ENCODE data around the gene SPEF2.
A peak's percentile ranks its signal among the peaks of the same experiment; 100 is the strongest.

SPEF2 gene

DNA sequence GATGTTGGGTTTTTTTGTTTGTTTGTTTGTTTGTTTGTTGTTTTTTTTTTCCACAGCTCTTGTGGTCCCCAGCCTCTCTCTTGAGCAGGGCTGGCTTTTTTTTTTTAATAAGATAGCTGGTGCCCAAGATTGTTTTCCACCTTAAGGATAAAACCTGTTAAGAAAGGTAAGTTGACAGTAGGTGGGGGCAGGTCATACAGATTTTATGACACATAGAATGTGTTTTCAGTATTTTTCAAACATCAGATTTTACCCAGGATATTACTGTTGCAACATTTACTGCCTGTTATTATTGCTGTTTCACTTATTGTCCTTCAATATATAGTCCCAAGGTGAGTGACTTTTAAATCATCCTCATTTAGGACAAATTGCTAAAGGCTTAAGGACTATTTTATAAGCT lies 235.1 kb downstream of the SPEF2 start:
- Histone ChIP-seq H3K4me3 (ENCODE audit: low read depth, low read length, poor library complexity, severe bottlenecking) (no peak overlapping the region), H3K4me2 (ENCODE audit: low read length) (peak overlapping the region; percentile 57), H2AFZ (ENCODE audit: low read length) (no peak overlapping the region)

DNA sequence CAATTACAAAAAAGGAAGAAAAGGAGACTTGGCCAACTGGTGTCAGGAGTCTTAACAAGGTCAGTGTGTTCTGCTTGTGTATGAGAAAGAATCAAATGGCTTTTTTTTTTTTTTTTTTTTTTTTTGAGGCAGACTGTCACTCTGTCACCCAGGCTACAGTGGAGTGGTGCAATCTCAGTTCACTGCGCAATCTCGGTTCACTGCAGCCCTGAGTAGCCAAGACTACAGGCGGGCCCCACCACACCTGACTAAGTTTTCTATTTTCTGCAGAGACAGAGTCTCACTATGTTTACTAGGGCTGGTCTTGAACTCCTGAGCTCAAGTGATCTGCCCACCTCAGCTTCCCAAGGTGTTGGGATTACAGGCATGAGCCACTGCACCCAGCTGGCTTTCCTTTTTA lies 236.0 kb downstream of the SPEF2 start:
- Histone ChIP-seq H3K4me1 (ENCODE audit: insufficient read depth, low read length, severe bottlenecking) (peaks cover 72% of the 10 kb centered on the region), H3K9ac (ENCODE audit: low read length) (peak overlapping the region; percentile 10; the same call in 1 of the 2 replicates), H2AFZ (ENCODE audit: low read length) (no peak overlapping the region), H3K27me3 (ENCODE audit: insufficient read depth, low read length) (no peaks in the 10 kb centered on the region), H3K9me2 (ENCODE audit: low read depth, low read length) (no peaks in the 10 kb centered on the region), H3K4me2 (ENCODE audit: low read length) (peak overlapping the region; percentile 83), H3K4me3 (ENCODE audit: low read depth, low read length, poor library complexity, severe bottlenecking) (peak overlapping the region; percentile 11), H3F3A (ENCODE audit: insufficient read depth, low read length) (0 out of 2 replicates have a peak, but pooled peaks cover 1% of the 10 kb centered on the region), H4K20me1 (ENCODE audit: insufficient read depth, low read length) (no peaks in the 10 kb centered on the region), H3K79me2 (ENCODE audit: insufficient read depth, low read length) (peaks cover 32% of the 10 kb centered on the region), H3K9me3 (ENCODE audit: low read length) (no peaks in the 10 kb centered on the region), H3K36me3 (ENCODE audit: insufficient read depth, low read length) (peaks cover 9% of the 10 kb centered on the region), H3K27ac (ENCODE audit: low read depth, low read length, poor library complexity, severe bottlenecking) (peak overlapping the region; percentile 90)
- TF ChIP-seq, protein P1, sequence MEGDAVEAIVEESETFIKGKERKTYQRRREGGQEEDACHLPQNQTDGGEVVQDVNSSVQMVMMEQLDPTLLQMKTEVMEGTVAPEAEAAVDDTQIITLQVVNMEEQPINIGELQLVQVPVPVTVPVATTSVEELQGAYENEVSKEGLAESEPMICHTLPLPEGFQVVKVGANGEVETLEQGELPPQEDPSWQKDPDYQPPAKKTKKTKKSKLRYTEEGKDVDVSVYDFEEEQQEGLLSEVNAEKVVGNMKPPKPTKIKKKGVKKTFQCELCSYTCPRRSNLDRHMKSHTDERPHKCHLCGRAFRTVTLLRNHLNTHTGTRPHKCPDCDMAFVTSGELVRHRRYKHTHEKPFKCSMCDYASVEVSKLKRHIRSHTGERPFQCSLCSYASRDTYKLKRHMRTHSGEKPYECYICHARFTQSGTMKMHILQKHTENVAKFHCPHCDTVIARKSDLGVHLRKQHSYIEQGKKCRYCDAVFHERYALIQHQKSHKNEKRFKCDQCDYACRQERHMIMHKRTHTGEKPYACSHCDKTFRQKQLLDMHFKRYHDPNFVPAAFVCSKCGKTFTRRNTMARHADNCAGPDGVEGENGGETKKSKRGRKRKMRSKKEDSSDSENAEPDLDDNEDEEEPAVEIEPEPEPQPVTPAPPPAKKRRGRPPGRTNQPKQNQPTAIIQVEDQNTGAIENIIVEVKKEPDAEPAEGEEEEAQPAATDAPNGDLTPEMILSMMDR (IDR thresholded peaks at IDR 0.05; ENCODE audit: low read length), result no peak
- TF ChIP-seq EZH2 (IDR thresholded peaks at IDR 0.05; ENCODE audit: borderline replicate concordance, low read length), result no peak

More for the DNA sequence above, 235.1 kb downstream of the SPEF2 start:
- peaks cover 71% of the 10 kb centered on the region for H3K4me1 ChIP-seq (ENCODE audit: insufficient read depth, low read length, severe bottlenecking)
- H3K9me2 ChIP-seq (ENCODE audit: low read depth, low read length), result no peaks in the 10 kb centered on the region
- H3K79me2 ChIP-seq (ENCODE audit: insufficient read depth, low read length), result peaks cover 24% of the 10 kb centered on the region
- H3K27me3 ChIP-seq (ENCODE audit: insufficient read depth, low read length), result no peaks in the 10 kb centered on the region
- H3K9ac ChIP-seq (ENCODE audit: low read length), result peak overlapping the region; percentile 40; the same call in 1 of the 2 replicates
- H3K9me3 ChIP-seq (ENCODE audit: low read length), result peaks cover 7% of the 10 kb centered on the region
- H3K36me3 ChIP-seq (ENCODE audit: insufficient read depth, low read length), result peaks cover 6% of the 10 kb centered on the region; the same call in 1 of the 2 replicates
- H3F3A ChIP-seq (ENCODE audit: insufficient read depth, low read length), result 0 out of 2 replicates have a peak, but pooled peaks cover 3% of the 10 kb centered on the region
- TF ChIP-seq EZH2 (IDR thresholded peaks at IDR 0.05; ENCODE audit: borderline replicate concordance, low read length), result no peak
- TF ChIP-seq, protein P1 (IDR thresholded peaks at IDR 0.05; ENCODE audit: low read length), result no peak
- H3K27ac ChIP-seq (ENCODE audit: low read depth, low read length, poor library complexity, severe bottlenecking), result peak overlapping the region; percentile 90
- H4K20me1 ChIP-seq (ENCODE audit: insufficient read depth, low read length), result no peaks in the 10 kb centered on the region

DNA sequence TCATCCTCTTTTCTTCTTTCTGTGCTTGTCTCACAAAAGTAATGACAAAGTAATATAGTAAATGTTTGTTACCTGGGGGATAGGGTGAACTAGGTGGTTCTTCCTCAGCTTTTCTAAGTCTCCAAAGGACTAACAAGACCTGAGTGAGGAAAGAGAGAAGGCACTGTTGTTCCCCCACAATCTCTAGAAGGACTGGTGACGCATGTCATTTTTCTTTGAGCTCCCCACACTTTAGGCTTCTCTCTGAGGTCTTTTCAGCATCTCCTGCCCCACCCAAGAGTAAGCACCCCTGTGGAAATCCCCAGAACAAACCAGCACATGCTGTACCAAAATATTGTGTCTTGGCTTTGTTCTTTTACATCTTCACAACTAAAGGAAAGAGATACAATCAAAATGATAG lies 236.6 kb downstream of the SPEF2 start:
- H3K9me3 ChIP-seq (ENCODE audit: low read length), result no peaks in the 10 kb centered on the region
- no peak overlapping the region for H2AFZ ChIP-seq (ENCODE audit: low read length)
- H3K27ac ChIP-seq (ENCODE audit: low read depth, low read length, poor library complexity, severe bottlenecking), result peak overlapping the region; percentile 90
- peaks cover 79% of the 10 kb centered on the region for H3K4me1 ChIP-seq (ENCODE audit: insufficient read depth, low read length, severe bottlenecking)
- no peaks in the 10 kb centered on the region for H4K20me1 ChIP-seq (ENCODE audit: insufficient read depth, low read length)
- no peaks in the 10 kb centered on the region for H3K9me2 ChIP-seq (ENCODE audit: low read depth, low read length)
- peaks cover 38% of the 10 kb centered on the region for H3K79me2 ChIP-seq (ENCODE audit: insufficient read depth, low read length)
- peak overlapping the region; percentile 11 for H3K4me3 ChIP-seq (ENCODE audit: low read depth, low read length, poor library complexity, severe bottlenecking)
- peaks cover 15% of the 10 kb centered on the region for H3K36me3 ChIP-seq (ENCODE audit: insufficient read depth, low read length)
- H3K4me2 ChIP-seq (ENCODE audit: low read length), result peak overlapping the region; percentile 83
- TF ChIP-seq, protein P1 (IDR thresholded peaks at IDR 0.05; ENCODE audit: low read length), result no peak
- TF ChIP-seq EZH2 (IDR thresholded peaks at IDR 0.05; ENCODE audit: borderline replicate concordance, low read length), result no peak
- H3K9ac ChIP-seq (ENCODE audit: low read length), result peak overlapping the region; percentile 83
- no peaks in the 10 kb centered on the region for H3K27me3 ChIP-seq (ENCODE audit: insufficient read depth, low read length)
- H3F3A ChIP-seq (ENCODE audit: insufficient read depth, low read length), result no peaks in the 10 kb centered on the region
